Left renal pelvis (tissue), 4 donors: ENCODE results near the gene PTPRG. TPM values are rescaled to one million over a fixed set of nuclear protein-coding genes. Genes with fewer than 3 reads are reported as not detected.
"Not testable (repeated sequence)": the region's sequence is repeated elsewhere in the genome, so short reads cannot be mapped to it uniquely, and the experiment has no call there.

Experiments used
- DNase-seq, 4 donors: peaks; one replicate each; pipeline ENCODE4 v3.0.0-alpha.2; 2013; ENCODE audit warnings: low read depth in 4 of 4, low spot score in 3 of 4
- polyA plus RNA-seq, 4 donors: library from polyadenylated mRNA; unstranded; fragments of 120-200 nt; gene quantifications; one replicate each; pipeline ENCODE4 v1.2.1, GENCODE V29; 2013; ENCODE audit not compliant: insufficient read length in 4 of 4

PTPRG gene
- polyA plus RNA-seq, 4 donors: 42.4 to 90.2 (median 79.5) TPM

GRCh38 chr3:61742006-61742405 lies 180.6 kb downstream of the PTPRG start:
- DNase-seq: no peak

- DNase-seq: no peak
Observed at GRCh38 chr3:61743067-61743466, 181.7 kb downstream of the PTPRG start.

GRCh38 chr3:61743686-61744242 lies 182.4 kb downstream of the PTPRG start:
- DNase-seq: no peak

- no peak for DNase-seq
Observed at GRCh38 chr3:61748288-61748687, 186.9 kb downstream of the PTPRG start.

DNA sequence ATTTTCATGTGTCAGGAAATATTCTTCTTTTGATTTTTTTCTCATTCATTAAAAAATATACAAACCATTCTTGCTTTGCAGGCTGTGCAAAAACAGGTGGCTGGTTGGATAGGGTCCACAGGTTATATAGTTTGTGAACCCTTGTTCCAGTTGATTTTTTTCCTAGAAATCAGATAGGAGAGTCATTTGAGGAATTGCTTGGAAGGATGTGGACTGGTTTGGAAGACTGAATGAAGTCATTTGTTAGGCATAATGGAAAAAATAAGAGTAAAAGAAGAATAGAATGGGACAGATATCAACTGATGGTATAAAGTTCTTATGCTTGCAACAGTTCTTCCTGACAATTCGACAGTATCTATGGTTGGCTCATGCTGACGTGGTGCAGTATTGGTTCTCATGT lies 189.4 kb downstream of the PTPRG start:
- no peak for DNase-seq

DNA sequence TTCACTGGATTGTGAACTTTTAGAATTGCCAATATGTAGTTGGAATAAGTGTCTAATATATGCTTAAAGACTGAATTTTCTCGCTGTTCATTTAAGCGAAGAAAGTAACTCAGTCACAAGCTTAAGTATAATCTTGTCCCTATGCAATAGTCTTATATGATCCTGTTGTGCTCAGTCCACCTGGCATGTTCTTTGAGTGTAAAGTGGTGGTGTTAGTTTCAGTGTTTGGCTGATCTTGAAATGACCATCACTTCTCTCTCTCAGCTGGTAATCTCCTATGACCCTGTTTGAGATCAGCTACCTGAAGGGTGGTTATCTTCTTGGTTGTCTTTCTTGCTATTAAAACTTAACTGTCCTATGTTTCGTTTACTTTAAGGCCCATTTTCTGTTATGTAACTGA lies 197.5 kb downstream of the PTPRG start:
- DNase-seq: no peak

- DNase-seq: not testable (repeated sequence)
Observed at GRCh38 chr3:61760783-61761182, 199.4 kb downstream of the PTPRG start.

DNA sequence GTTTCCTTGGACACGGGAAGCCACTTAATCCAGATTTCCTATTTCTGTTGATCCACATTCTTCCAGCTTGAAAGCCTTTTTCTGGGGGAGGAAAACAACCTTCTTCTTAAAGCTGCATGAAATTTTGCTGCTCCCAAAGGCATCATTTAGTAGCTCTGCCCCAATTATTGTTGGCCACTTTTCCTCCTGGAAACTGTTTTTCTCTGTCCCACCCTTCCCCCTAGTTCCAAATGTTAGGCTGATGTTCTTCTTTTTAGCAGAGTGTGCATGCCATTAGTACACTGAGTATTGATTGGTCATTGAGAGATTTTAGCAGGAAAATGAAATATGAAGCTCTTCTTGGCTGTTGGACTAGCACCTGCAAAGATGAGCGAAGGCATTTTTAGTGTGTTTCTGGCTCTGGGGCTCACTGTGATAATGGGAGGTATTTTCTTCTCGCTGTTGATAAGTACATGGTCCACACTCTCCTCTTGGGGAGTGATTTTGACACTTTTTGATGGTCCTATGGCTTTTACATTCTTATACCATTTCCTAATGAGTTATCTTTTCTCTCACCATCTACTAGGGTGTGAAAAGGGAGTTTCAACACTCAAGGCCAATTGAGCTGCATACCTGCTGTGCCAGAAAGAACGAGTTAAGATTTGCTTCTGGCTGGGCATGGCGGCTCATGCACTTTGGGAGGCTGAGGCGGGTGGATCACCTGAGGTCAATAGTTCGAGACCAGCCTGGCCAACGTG lies 200.5 kb downstream of the PTPRG start:
- DNase-seq: no peak

DNA sequence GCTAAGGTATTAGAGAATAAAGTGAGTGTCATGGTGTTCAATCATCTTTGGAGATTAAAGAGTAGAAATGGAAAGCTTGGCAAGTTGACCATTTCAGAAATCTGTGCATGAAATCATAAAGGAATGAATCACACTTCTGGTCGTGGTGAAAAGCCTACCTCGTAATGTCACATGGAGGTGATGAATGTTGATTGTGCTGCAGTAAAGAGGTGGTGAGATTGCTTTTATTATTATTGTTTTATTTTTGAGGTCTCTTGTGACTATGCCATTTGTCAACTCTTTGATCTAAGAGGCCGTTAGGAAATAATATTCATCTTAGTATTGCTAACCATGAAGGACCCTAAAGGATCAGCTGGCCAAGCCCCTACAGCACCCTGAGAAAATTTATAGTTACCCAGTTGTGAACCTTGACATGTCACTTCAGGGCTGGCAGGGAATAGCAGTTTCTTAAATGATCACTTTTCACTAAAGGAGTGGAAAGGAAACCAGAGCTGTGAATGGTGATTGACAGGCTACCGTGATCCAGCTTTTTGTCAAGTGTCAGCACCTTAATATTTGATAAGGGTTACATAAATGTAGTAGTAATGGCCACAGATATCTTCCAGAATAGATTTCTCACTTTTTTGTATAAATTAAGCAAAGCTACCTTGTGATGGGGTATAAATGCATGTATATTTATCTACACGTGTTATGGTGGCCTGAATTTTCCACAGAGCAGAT lies 203.9 kb downstream of the PTPRG start:
- no peak for DNase-seq

- DNase-seq: no peak
Observed at GRCh38 chr3:61768284-61769037, 207.1 kb downstream of the PTPRG start.

DNA sequence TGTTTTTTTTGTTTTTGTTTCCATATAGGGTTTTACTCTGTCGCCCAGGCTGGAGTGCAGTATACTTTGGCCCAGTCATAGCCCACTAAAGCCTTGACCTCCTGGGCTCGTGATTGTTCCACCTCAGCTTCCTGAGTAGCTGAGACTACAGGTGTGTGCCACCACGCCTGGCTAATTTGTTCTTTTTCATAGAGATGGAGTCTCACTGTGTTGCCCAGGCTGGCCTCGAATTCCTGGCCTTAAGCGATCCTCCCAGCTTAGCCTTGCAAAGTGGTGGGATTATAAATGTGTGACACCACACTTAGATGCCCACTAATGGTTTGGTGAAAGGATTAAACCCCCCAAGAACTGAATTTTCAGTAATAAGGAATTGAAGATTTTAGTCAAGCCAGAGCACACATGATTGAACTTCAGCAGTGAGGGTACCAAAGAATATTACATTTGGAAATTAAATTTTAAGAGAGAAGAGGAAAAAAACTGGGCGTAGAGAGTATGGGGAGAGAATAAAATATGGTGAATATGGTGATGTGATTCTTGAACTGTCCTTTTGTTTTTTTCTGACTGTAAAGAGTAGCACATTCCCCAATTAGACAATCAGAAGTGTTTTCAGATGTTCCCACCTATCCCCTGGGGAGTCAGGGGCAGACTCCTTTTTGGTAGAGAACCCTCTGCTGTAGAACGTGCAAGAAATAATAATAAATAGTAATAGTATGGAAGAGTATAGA lies 208.1 kb downstream of the PTPRG start:
- no peak for DNase-seq

GRCh38 chr3:61771976-61772375 lies 210.6 kb downstream of the PTPRG start:
- no peak for DNase-seq

DNA sequence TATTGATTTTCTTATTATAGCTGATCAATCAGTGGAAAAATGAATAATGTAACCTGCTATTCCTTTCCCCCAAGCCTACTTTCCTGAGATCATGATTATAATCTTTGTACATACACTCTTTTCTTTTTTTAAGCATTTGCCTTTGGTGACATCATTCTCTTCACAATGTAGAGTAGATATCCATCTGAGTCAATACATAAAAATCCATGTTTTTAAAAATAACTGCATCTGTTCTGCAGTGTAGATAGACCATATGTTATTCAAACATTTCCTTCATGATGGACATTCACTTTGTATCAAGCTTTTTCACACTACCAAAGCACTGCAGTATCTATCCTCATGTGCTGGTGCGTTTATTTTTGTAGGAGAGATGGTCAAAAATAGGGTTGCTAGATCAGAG lies 211.1 kb downstream of the PTPRG start:
- no peak for DNase-seq

DNA sequence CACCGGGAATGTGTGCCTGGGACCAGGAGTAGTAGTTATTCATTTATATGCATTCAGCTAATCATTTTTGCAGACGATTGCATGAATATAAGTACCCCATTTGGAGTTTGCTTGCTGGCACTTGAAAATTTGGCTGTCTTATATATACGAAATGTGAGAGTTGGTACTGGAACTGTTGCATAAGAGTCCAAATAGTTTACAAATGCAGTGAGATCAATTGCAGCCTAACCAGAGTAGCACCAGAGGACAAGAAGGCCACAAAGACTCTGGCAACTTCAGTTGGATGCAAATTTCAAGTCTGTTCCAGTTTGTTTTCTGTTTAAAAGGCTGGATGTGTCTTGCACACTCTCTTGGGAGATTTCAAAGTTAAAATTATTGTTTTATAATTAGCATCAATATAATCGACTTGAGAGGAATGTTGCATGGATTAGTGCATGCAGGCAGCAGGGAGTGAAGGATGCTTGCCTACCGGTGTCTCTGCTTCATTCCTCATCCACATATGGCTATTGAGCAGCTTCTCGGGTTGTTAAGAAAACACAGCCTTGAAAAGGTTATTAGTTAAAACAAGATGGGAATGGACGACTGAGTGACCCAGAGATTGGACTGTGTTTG lies 213.0 kb downstream of the PTPRG start:
- DNase-seq: no peak

DNA sequence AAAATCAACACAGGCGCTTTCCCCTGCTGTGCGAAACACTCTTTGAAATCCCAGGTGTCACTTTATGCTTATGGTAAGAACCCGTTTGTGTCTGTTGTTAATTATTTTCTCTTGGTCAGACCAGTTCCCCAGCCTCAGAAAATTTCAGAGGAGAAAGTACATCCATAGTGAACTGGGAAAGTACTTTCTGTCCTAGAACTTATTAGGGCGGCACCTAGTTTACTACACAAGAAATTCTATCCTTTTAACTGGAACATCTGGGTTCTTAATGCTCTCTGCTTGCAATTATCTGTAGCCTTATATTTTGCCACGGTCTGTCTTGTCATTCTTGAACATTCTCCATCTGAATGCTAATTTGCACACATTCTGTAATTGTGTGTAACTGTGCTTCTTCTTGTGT lies 215.0 kb downstream of the PTPRG start:
- DNase-seq: no peak

- no peak for DNase-seq
Observed at GRCh38 chr3:61777483-61777882, 216.1 kb downstream of the PTPRG start.

- no peak for DNase-seq
Observed at GRCh38 chr3:61778095-61778494, 216.7 kb downstream of the PTPRG start.

DNA sequence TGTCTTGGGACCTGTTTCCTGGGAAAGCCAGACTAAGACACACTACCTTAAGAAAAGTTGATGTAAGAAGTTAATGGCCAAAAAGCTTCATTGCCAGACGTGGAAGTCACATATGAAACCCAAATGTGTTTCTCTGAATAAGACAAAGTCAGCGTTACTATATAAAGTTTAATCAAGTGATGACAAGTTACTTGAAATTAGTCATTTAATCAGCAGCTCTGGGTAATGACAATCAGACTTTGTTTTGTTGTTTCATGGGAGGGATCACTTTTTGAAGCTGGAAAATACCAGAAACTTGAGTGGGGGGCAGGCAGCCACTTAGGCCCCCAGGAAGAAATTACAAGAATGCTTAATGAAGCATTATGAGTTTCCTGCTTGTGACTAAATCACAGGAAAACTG lies 218.6 kb downstream of the PTPRG start:
- DNase-seq: no peak

- DNase-seq: no peak
Observed at GRCh38 chr3:61780455-61781228, 219.3 kb downstream of the PTPRG start.
